ENCODE measurements around the gene FAAP20.

- TF ChIP-seq EZH2phosphoT487 (IDR thresholded peaks at IDR 0.05; ENCODE audit: insufficient read depth, low read depth) = no peak
- no peak for TF ChIP-seq EZH2 (IDR thresholded peaks at IDR 0.05; ENCODE audit: insufficient read depth, poor library complexity, severe bottlenecking)
Observed at GRCh38 chr1:2186901-2187300, 7.7 kb downstream of the FAAP20 start.
